IMR-90 (cell line): ENCODE results near the gene HDAC6. TPM values are rescaled to one million over a fixed set of nuclear protein-coding genes. Genes with fewer than 3 reads are reported as not detected.

Source experiments
- ATAC-seq: fragments of 200-7000 bp; cut with Tn5 transposase; 2 replicates; pipeline ENCODE4 v1.9.1; 2020; ENCODE audit warnings: low read depth, mild to moderate bottlenecking, moderate library complexity
- BruUV-seq: library from RNA; stranded (reverse); fragments of 400-500 nt; replicated peaks from 2 replicates; lab custom pipeline; 2021; lab: Mats Ljungman, UMichigan
- CTCF ChIA-PET: fragments of 300-600 bp; formaldehyde crosslinking; extraction: SDS; loops from one replicate; lab custom pipeline; 2021; ENCODE audit warnings: antibody characterized with exemption; lab: Yijun Ruan, JAX
- POLR2A ChIA-PET: fragments of 300-600 bp; sonication (Branson Sonifier 250); formaldehyde crosslinking; loops from one replicate; lab custom pipeline; 2022; ENCODE audit warnings: antibody characterized with exemption; ENCODE audit not compliant: unreplicated experiment; lab: Charles Lee
- DNase-seq: peaks from one replicate; pipeline ENCODE4 v3.0.0; 2013
- H2AFZ ChIP-seq: replicated peaks from 2 replicates; pipeline ENCODE3; 2013; ENCODE audit warnings: low read length, mild to moderate bottlenecking; ENCODE audit not compliant: poor library complexity
- H2AK5ac ChIP-seq: 2 replicates; pipeline ENCODE4 v1.6.1; 2013; ENCODE audit warnings: low read depth, low read length, inconsistent platforms
- H2AK9ac ChIP-seq: replicated peaks from 2 replicates; pipeline ENCODE3; 2013; ENCODE audit warnings: mild to moderate bottlenecking, low read depth, low read length, moderate library complexity; ENCODE audit not compliant: poor library complexity
- H2BK120ac ChIP-seq: 2 replicates; pipeline ENCODE4 v1.6.1; 2013; ENCODE audit warnings: low read depth, low read length, inconsistent platforms
- H2BK15ac ChIP-seq: 3 replicates; pipeline ENCODE4 v1.6.1; 2013; ENCODE audit warnings: low read depth, low read length, inconsistent platforms
- H2BK20ac ChIP-seq: 2 replicates; pipeline ENCODE4 v1.6.1; 2013; ENCODE audit warnings: low read depth, mild to moderate bottlenecking, inconsistent platforms, low read length, moderate library complexity
- H2BK5ac ChIP-seq: 2 replicates; pipeline ENCODE4 v1.6.1; 2013; ENCODE audit warnings: mild to moderate bottlenecking, low read depth, low read length, inconsistent platforms; ENCODE audit not compliant: poor library complexity, severe bottlenecking
- H3K14ac ChIP-seq: replicated peaks from 2 replicates; pipeline ENCODE4 v1.6.1; 2013; ENCODE audit warnings: low read depth, low read length, inconsistent platforms
- H3K18ac ChIP-seq: 2 replicates; pipeline ENCODE4 v1.6.1; 2013; ENCODE audit warnings: low read depth, low read length, control low read depth
- H3K23ac ChIP-seq: 2 replicates; pipeline ENCODE4 v1.6.1; 2013; ENCODE audit warnings: low read depth, low read length, inconsistent platforms
- H3K27ac ChIP-seq: 2 replicates; pipeline ENCODE4 v1.5.1; 2013; ENCODE audit warnings: mild to moderate bottlenecking, control low read depth, low read length; ENCODE audit not compliant: insufficient read depth
- H3K27me3 ChIP-seq: 2 replicates; pipeline ENCODE4 v1.6.1; 2013; ENCODE audit warnings: low read length; ENCODE audit not compliant: control insufficient read depth, insufficient read depth
- H3K36me3 ChIP-seq: 2 replicates; pipeline ENCODE4 v1.6.1; 2013; ENCODE audit warnings: low read length, mixed read lengths; ENCODE audit not compliant: control insufficient read depth, insufficient read depth
- H3K4ac ChIP-seq: 2 replicates; pipeline ENCODE4 v1.6.1; 2013; ENCODE audit warnings: low read depth, low read length, inconsistent platforms
- H3K4me1 ChIP-seq: 2 replicates; pipeline ENCODE4 v1.6.1; 2013; ENCODE audit warnings: low read length, mixed read lengths; ENCODE audit not compliant: control insufficient read depth, insufficient read depth
- H3K4me2 ChIP-seq: 2 replicates; pipeline ENCODE4 v1.6.1; 2013; ENCODE audit warnings: low read depth, mild to moderate bottlenecking, control low read depth, low read length, moderate library complexity
- H3K4me3 ChIP-seq: 2 replicates; pipeline ENCODE4 v1.5.1; 2013; ENCODE audit warnings: low read depth, mild to moderate bottlenecking, control low read depth, low read length, moderate library complexity; ENCODE audit not compliant: insufficient read depth
- H3K56ac ChIP-seq: 2 replicates; pipeline ENCODE4 v1.6.1; 2013; ENCODE audit warnings: low read length, inconsistent platforms; ENCODE audit not compliant: insufficient read depth; ENCODE audit errors: extremely low read depth
- H3K79me1 ChIP-seq, 2 experiments: 2 replicates each; pipeline ENCODE4 v1.6.1; 2013; ENCODE audit warnings: low read length in 2 of 2, inconsistent platforms in 1 of 2, low read depth in 1 of 2
- H3K9ac ChIP-seq: 2 replicates; pipeline ENCODE4 v1.6.1; 2013; ENCODE audit warnings: low read depth, low read length, control low read depth
- H3K9me1 ChIP-seq: 2 replicates; pipeline ENCODE4 v1.6.1; 2013; ENCODE audit warnings: low read length, inconsistent platforms; ENCODE audit not compliant: insufficient read depth
- H3K9me3 ChIP-seq: 2 replicates; pipeline ENCODE4 v1.6.1; 2013; ENCODE audit warnings: low read length; ENCODE audit not compliant: control insufficient read depth, insufficient read depth
- H4K20me1 ChIP-seq: 2 replicates; pipeline ENCODE4 v1.6.1; 2013; ENCODE audit warnings: low read length, inconsistent platforms; ENCODE audit not compliant: insufficient read depth
- H4K5ac ChIP-seq: 2 replicates; pipeline ENCODE4 v1.6.1; 2013; ENCODE audit warnings: mild to moderate bottlenecking, low read depth, low read length, control low read depth
- H4K8ac ChIP-seq, 2 experiments: 2 replicates each; pipeline ENCODE4 v1.6.1; 2013; ENCODE audit warnings: low read depth in 2 of 2, low read length in 2 of 2, control low read depth in 1 of 2, inconsistent platforms in 1 of 2
- H4K91ac ChIP-seq: 2 replicates; pipeline ENCODE4 v1.6.1; 2013; ENCODE audit warnings: low read depth, low read length, inconsistent platforms; ENCODE audit not compliant: insufficient read depth
- BHLHE40 ChIP-seq: fragments of 150-350 bp; IDR thresholded peaks from 2 replicates; pipeline ENCODE4 v1.6.1; 2016; ENCODE audit warnings: mild to moderate bottlenecking, low read depth, low read length
- CEBPB ChIP-seq: IDR thresholded peaks from 2 replicates; pipeline ENCODE4 v1.6.1; 2012; ENCODE audit warnings: low read depth, low read length, improper control_type of control experiment
- CHD1 ChIP-seq: IDR thresholded peaks from 2 replicates; pipeline ENCODE4 v1.6.1; 2012; ENCODE audit warnings: low read depth, low read length, improper control_type of control experiment
- CTCF ChIP-seq: conservative IDR thresholded peaks from 2 replicates; pipeline ENCODE4 v1.5.1; 2012; ENCODE audit warnings: mild to moderate bottlenecking, low read depth, low read length, improper control_type of control experiment
- FOS ChIP-seq: fragments of 150-350 bp; IDR thresholded peaks from 2 replicates; pipeline ENCODE4 v1.6.1; 2016; ENCODE audit warnings: low read depth, low read length
- MAFK ChIP-seq: IDR thresholded peaks from 2 replicates; pipeline ENCODE4 v1.6.1; 2012; ENCODE audit warnings: low read depth, low read length, improper control_type of control experiment
- MAZ ChIP-seq: IDR thresholded peaks from 2 replicates; pipeline ENCODE4 v1.6.1; 2012; ENCODE audit warnings: low read depth, mild to moderate bottlenecking, low read length, improper control_type of control experiment, moderate library complexity, borderline replicate concordance
- MXI1 ChIP-seq: IDR thresholded peaks from 2 replicates; pipeline ENCODE4 v1.6.1; 2012; ENCODE audit warnings: low read depth, mild to moderate bottlenecking, low read length, moderate library complexity, borderline replicate concordance
- POLR2A ChIP-seq: IDR thresholded peaks from 2 replicates; pipeline ENCODE4 v1.6.1; 2012; ENCODE audit warnings: mild to moderate bottlenecking, low read depth, low read length
- RAD21 ChIP-seq: IDR thresholded peaks from 2 replicates; pipeline ENCODE4 v1.6.1; 2012; ENCODE audit warnings: low read length, improper control_type of control experiment
- RCOR1 ChIP-seq: IDR thresholded peaks from 2 replicates; pipeline ENCODE4 v1.6.1; 2012; ENCODE audit warnings: mild to moderate bottlenecking, low read length, improper control_type of control experiment; ENCODE audit not compliant: insufficient replicate concordance
- SMC3 ChIP-seq: fragments of 150-350 bp; IDR thresholded peaks from 2 replicates; pipeline ENCODE4 v1.6.1; 2016; ENCODE audit warnings: low read depth, mild to moderate bottlenecking, antibody characterized with exemption, low read length, moderate library complexity
- USF2 ChIP-seq: fragments of 150-350 bp; IDR thresholded peaks from 2 replicates; pipeline ENCODE4 v1.6.1; 2017; ENCODE audit warnings: mild to moderate bottlenecking, antibody characterized with exemption, low read length, low read depth
- WGBS, 2 experiments: methylation state at CpG; one replicate each; pipeline versions ENCODE4 v1.1.5 to v1.1.7; 2013; ENCODE audit warnings: missing lambda C conversion rate in 2 of 2; ENCODE audit not compliant: insufficient read length in 1 of 2; ENCODE audit errors: extremely low coverage in 2 of 2; 5-methylcytosine and 5-hydroxymethylcytosine counted together
- dilution Hi-C: fragments of 300-500 bp; cut with HindIII; formaldehyde crosslinking; loops from one replicate; pipeline ENCODE4 v1.14.3; 2018; ENCODE audit warnings: low sequenced_read_pairs; ENCODE audit not compliant: unreplicated experiment
- in situ Hi-C: fragments of 300-500 bp; cut with MboI; formaldehyde crosslinking; loops from 3 replicates; pipeline ENCODE4 v1.14.3; 2019; ENCODE audit warnings: low sequenced_read_pairs, inconsistent platforms, mixed read lengths
- intact Hi-C: fragments of 100-400 bp; cut with micrococcal nuclease; formaldehyde crosslinking; loops from 2 replicates; pipeline ENCODE4 v1.10.0; 2022
- polyA plus RNA-seq, 3 experiments: library from polyadenylated mRNA; depleted of rRNA; stranded (reverse); fragments of >200 nt; gene quantifications; 2 replicates each; pipeline ENCODE4 v1.2.3, GENCODE V29; 2012; ENCODE audit warnings: low replicate concordance in 1 of 3
- total RNA-seq: library from RNA; depleted of rRNA; stranded (reverse); fragments of >200 nt; gene quantifications from 2 replicates; pipeline ENCODE4 v1.2.3, GENCODE V29; 2012
- TF ChIP-seq, protein P1 (sequence below): fragments of 150-350 bp; IDR thresholded peaks from 2 replicates; pipeline ENCODE4 v1.6.1; 2016; ENCODE audit warnings: low read depth, mild to moderate bottlenecking, low read length, moderate library complexity, borderline replicate concordance

Gene HDAC6
- total and polyA plus RNA-seq, 2 of the 4 experiments (the other 2 are of a cell fraction), result 16.8 to 26.3 TPM

- H4K91ac ChIP-seq, result peak overlapping the region; percentile 79
- peaks cover 2% of the 10 kb centered on the region; the same call in 1 of the 2 replicates for H3K36me3 ChIP-seq
- peaks cover 0 to 13% of the 10 kb centered on the region in 2 experiments; a peak in 1 of 4 replicates for H3K79me1 ChIP-seq
- peak overlapping the region; percentile 88 for H2BK5ac ChIP-seq
- 0 out of 2 replicates have a peak overlapping the region, but pooled peaks have one; percentile 93 for H3K56ac ChIP-seq
- no peak overlapping the region for H2BK15ac ChIP-seq
- H3K4me2 ChIP-seq, result peak overlapping the region; percentile 87
- H4K8ac ChIP-seq, result peak overlapping the region; percentile 96 to 100
- H2BK20ac ChIP-seq, result no peak overlapping the region
- peak overlapping the region; percentile 92 for H4K5ac ChIP-seq
- BruUV-seq, result no TSS peak
- H2BK120ac ChIP-seq, result no peak overlapping the region; the same call in 1 of the 2 replicates
- no peak for DNase-seq
- no peak for ATAC-seq
- intact Hi-C loops (loop anchor here (1.0 to 10.0 kb wide), 3 partner anchors 63 to 906 kb away; no protein-coding TSS in a partner anchor), in situ Hi-C loops (no loop called here), dilution Hi-C loops (no loop called here)
- H2AK9ac ChIP-seq, result peak overlapping the region; percentile 85
- WGBS, 2 experiments, result 71% methylated on average over 5 of the region's 17 CpGs; no CpG with 5 or more reads in 1 of the 2 experiments
- H3K9me3 ChIP-seq, result no peaks in the 10 kb centered on the region
- H3K27ac ChIP-seq, result peak overlapping the region; percentile 89
- H3K27me3 ChIP-seq, result no peaks in the 10 kb centered on the region
- peak overlapping the region; percentile 100 for H2AFZ ChIP-seq
- H3K4me3 ChIP-seq, result peak overlapping the region; percentile 79
- peak overlapping the region; percentile 8; the same call in 1 of the 2 replicates for H3K23ac ChIP-seq
- peaks cover 13% of the 10 kb centered on the region; the same call in 1 of the 2 replicates for H3K9me1 ChIP-seq
- peak overlapping the region; percentile 64 for H3K4ac ChIP-seq
- ChIA-PET CTCF (no interaction called here), POLR2A (no interaction called here)
- no peaks in the 10 kb centered on the region for H4K20me1 ChIP-seq
- H3K4me1 ChIP-seq, result 0 out of 2 replicates have a peak, but pooled peaks cover 3% of the 10 kb centered on the region
- H2AK5ac ChIP-seq, result peak overlapping the region; percentile 79
- TF ChIP-seq CTCF, result no peak
- no peak for TF ChIP-seq SMC3
- TF ChIP-seq CHD1, result no peak
- TF ChIP-seq, protein P1, sequence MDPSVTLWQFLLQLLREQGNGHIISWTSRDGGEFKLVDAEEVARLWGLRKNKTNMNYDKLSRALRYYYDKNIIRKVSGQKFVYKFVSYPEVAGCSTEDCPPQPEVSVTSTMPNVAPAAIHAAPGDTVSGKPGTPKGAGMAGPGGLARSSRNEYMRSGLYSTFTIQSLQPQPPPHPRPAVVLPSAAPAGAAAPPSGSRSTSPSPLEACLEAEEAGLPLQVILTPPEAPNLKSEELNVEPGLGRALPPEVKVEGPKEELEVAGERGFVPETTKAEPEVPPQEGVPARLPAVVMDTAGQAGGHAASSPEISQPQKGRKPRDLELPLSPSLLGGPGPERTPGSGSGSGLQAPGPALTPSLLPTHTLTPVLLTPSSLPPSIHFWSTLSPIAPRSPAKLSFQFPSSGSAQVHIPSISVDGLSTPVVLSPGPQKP, result no peak
- no peak for TF ChIP-seq RAD21
- no peak for TF ChIP-seq CEBPB
- no peak for TF ChIP-seq RCOR1
- TF ChIP-seq USF2, result no peak
- no peak for TF ChIP-seq FOS
- no peak for TF ChIP-seq MXI1
- TF ChIP-seq BHLHE40, result no peak
- no peak for TF ChIP-seq MAZ
- TF ChIP-seq POLR2A, result no peak
- no peak for TF ChIP-seq MAFK
- H3K14ac ChIP-seq, result peak overlapping the region; percentile 87
- H3K9ac ChIP-seq, result peak overlapping the region; percentile 54
- peak overlapping the region; percentile 7; the same call in 1 of the 2 replicates for H3K18ac ChIP-seq
Measured at GRCh38 chrX:48800574-48801279, 1.1 kb upstream of the HDAC6 start.
